C4-2B (cell line): ENCODE data around the gene CDHR5.

Experiments
- CTCF ChIP-seq: fragments of 450-650 bp; conservative IDR thresholded peaks from 2 replicates; pipeline ENCODE4 v1.5.1; 2017; ENCODE audit warnings: mild to moderate bottlenecking
- ZFX ChIP-seq: fragments of 450-650 bp; IDR thresholded peaks from 2 replicates; pipeline ENCODE4 v1.6.1; 2017

GRCh38 chr11:607020-607780 lies 17.6 kb downstream of the CDHR5 start:
- TF ChIP-seq CTCF (no peak), ZFX (no peak)
